ENCODE measurements around the gene IRGQ. TPM values are rescaled to one million over a fixed set of nuclear protein-coding genes. Genes with fewer than 3 reads are reported as not detected.

Gene IRGQ
- total RNA-seq, 1 experiment from 2014 or later: 24.1 TPM

- H3K27me3 ChIP-seq (ENCODE audit: insufficient read depth, low read length): no peaks in the 10 kb centered on the region
- no peak overlapping the region for H3K27ac ChIP-seq (ENCODE audit: insufficient read length, low read depth, low read length)
- H3K4me1 ChIP-seq (ENCODE audit: insufficient read depth, low read length): no peaks in the 10 kb centered on the region; the same call in none of the 2 replicates
- no peak overlapping the region for H3K4ac ChIP-seq (ENCODE audit: low read depth, low read length)
- no peaks in the 10 kb centered on the region for H4K20me1 ChIP-seq (ENCODE audit: control insufficient read depth, insufficient read depth, insufficient read length)
- H3K4me1 Mint-ChIP-seq: peaks cover 22 to 36% of the 10 kb centered on the region in 2 experiments
- H3K9ac ChIP-seq (ENCODE audit: extremely low read depth, insufficient read length, low read length): no peak overlapping the region
- H3K14ac ChIP-seq (ENCODE audit: insufficient read depth, low read length): no peak overlapping the region
- H4K91ac ChIP-seq (ENCODE audit: insufficient read length, low read depth, low read length): no peak overlapping the region
- no peak overlapping the region for H4K5ac ChIP-seq (ENCODE audit: insufficient read length, low read depth, low read length)
- no peak overlapping the region for H2BK20ac ChIP-seq (ENCODE audit: low read depth, low read length, poor library complexity, severe bottlenecking)
- H3K18ac ChIP-seq (ENCODE audit: insufficient read length, low read depth, low read length): no peak overlapping the region
- H2BK15ac ChIP-seq (ENCODE audit: low read depth, low read length): no peak overlapping the region
- peaks cover 3% of the 10 kb centered on the region for H3K23me2 ChIP-seq (ENCODE audit: insufficient read length, low read depth, low read length, poor library complexity, severe bottlenecking)
- peak overlapping the region in 2 of 3 experiments; percentile 12 to 69; a peak in 2 of 7 replicates for H3K27ac Mint-ChIP-seq
- H3K79me1 ChIP-seq (ENCODE audit: insufficient read depth, low read depth, low read length, poor library complexity, severe bottlenecking): no peaks in the 10 kb centered on the region
- no CpG with 5 or more reads among the region's 30 CpGs for WGBS (ENCODE audit: extremely low coverage, insufficient read length, low lambda C conversion rate)
- peaks cover 22% of the 10 kb centered on the region for H3K27me3 Mint-ChIP-seq (ENCODE audit: low read depth)
- no peak overlapping the region for H2BK5ac ChIP-seq (ENCODE audit: insufficient read length, low read length)
- no peak overlapping the region for H3K4me2 ChIP-seq (ENCODE audit: insufficient read depth, insufficient read length, low read length)
- no peak overlapping the region for H4K8ac ChIP-seq (replicated peaks; ENCODE audit: insufficient read length, low read depth, low read length)
- peaks cover 11 to 31% (median 13%) of the 10 kb centered on the region in 3 experiments; a peak in 6 of 7 replicates for H3K36me3 Mint-ChIP-seq (ENCODE audit: insufficient read depth in 1 of 3, low read depth in 3 of 3)
- H3K9me3 ChIP-seq (ENCODE audit: control insufficient read depth, low read depth, low read length): no peaks in the 10 kb centered on the region
- no peak overlapping the region for H2BK12ac ChIP-seq (ENCODE audit: insufficient read length, low read depth, low read length)
- no peaks in the 10 kb centered on the region for H3K79me2 ChIP-seq (ENCODE audit: insufficient read depth, low read length)
- no peak overlapping the region for H3K56ac ChIP-seq (ENCODE audit: insufficient read length, low read depth, low read length)
- no peak overlapping the region for H2AFZ ChIP-seq (ENCODE audit: low read length)
- TF ChIP-seq CTCF (conservative IDR thresholded peaks at IDR 0.05): peak; percentile 72
- H2BK120ac ChIP-seq (ENCODE audit: low read depth, low read length, poor library complexity, severe bottlenecking): no peak overlapping the region
- peak overlapping the region in 1 of 2 experiments; percentile 41; a peak in 1 of 5 replicates for H3K4me3 Mint-ChIP-seq
- no peak overlapping the region for H3K23ac ChIP-seq (ENCODE audit: insufficient read length, low read depth, low read length)
- no peak overlapping the region for H3T11ph ChIP-seq (ENCODE audit: low read length)
- DNase-seq: peak; percentile 96
- H2AK5ac ChIP-seq (ENCODE audit: insufficient read length, low read length): no peak overlapping the region
- no peaks in the 10 kb centered on the region; a peak in 1 of 5 replicates for H3K9me3 Mint-ChIP-seq
Measured at GRCh38 chr19:43624933-43625332, 29.0 kb upstream of the IRGQ start.
